ENCODE results near the gene FAM98B.

GRCh38 chr15:38479266-38479665, 25.3 kb downstream of the FAM98B start:
- no peak for TF ChIP-seq CTCF (conservative IDR thresholded peaks at IDR 0.05 in 1 of 2, IDR thresholded peaks at IDR 0.05 in 1 of 2; ENCODE audit: extremely low read depth in 1 of 2, insufficient read depth in 1 of 2, low read depth in 1 of 2, low read length in 2 of 2)
- no peak for TF ChIP-seq EZH2 (IDR thresholded peaks at IDR 0.05; ENCODE audit: borderline replicate concordance, low read length)

Measured in mammary epithelial cell (primary cell).